ENCODE data around the gene MYZAP.

- TF ChIP-seq CTCF (conservative IDR thresholded peaks at IDR 0.05 in 1 of 2, IDR thresholded peaks at IDR 0.05 in 1 of 2; ENCODE audit: extremely low read depth in 1 of 2, insufficient read depth in 1 of 2, low read depth in 1 of 2, low read length in 2 of 2) = no peak
- TF ChIP-seq EZH2 (IDR thresholded peaks at IDR 0.05; ENCODE audit: borderline replicate concordance, low read length) = no peak
Observed at GRCh38 chr15:57635300-57635909, 43.7 kb downstream of the MYZAP start.

All from mammary epithelial cell (primary cell).